GM21447 (cell line): Measurements from ENCODE around the gene TM6SF1.
"Not testable (repeated sequence)": the region's sequence is repeated elsewhere in the genome, so short reads cannot be mapped to it uniquely, and the experiment has no call there.

Experiments
- ATAC-seq: cut with Tn5 transposase; IDR thresholded peaks from one replicate; pipeline ENCODE4 v1.9.1; 2021; ENCODE audit not compliant: unreplicated experiment

TM6SF1 gene

GRCh38 chr15:83115410-83115809, 8.0 kb downstream of the TM6SF1 start:
- ATAC-seq, result no peak

- ATAC-seq, result peak; percentile 58
Measured at GRCh38 chr15:83115831-83116565, 8.6 kb downstream of the TM6SF1 start.

GRCh38 chr15:83118291-83118827, 10.9 kb downstream of the TM6SF1 start:
- ATAC-seq, result no peak

GRCh38 chr15:83118968-83119367, 11.5 kb downstream of the TM6SF1 start:
- ATAC-seq, result no peak

GRCh38 chr15:83119968-83120581, 12.6 kb downstream of the TM6SF1 start:
- ATAC-seq, result no peak

- ATAC-seq, result no peak
Measured at GRCh38 chr15:83123529-83123928, 16.1 kb downstream of the TM6SF1 start.

GRCh38 chr15:83127547-83128150, 20.2 kb downstream of the TM6SF1 start:
- no peak for ATAC-seq

- ATAC-seq, result no peak
Measured at GRCh38 chr15:83129791-83130190, 22.3 kb downstream of the TM6SF1 start.

GRCh38 chr15:83132861-83133523, 25.5 kb downstream of the TM6SF1 start:
- ATAC-seq, result no peak

GRCh38 chr15:83142151-83142550, 34.7 kb downstream of the TM6SF1 start:
- ATAC-seq, result not testable (repeated sequence)

GRCh38 chr15:83144771-83145170, 37.3 kb downstream of the TM6SF1 start:
- ATAC-seq, result no peak

- ATAC-seq, result no peak
Measured at GRCh38 chr15:83153288-83153687, 45.8 kb downstream of the TM6SF1 start.

- no peak for ATAC-seq
Measured at GRCh38 chr15:83155942-83156341, 48.5 kb downstream of the TM6SF1 start.

- ATAC-seq, result no peak
Measured at GRCh38 chr15:83158393-83158792, 50.9 kb downstream of the TM6SF1 start.

- no peak for ATAC-seq
Measured at GRCh38 chr15:83160741-83161140, 53.3 kb downstream of the TM6SF1 start.

GRCh38 chr15:83163032-83163431, 55.6 kb downstream of the TM6SF1 start:
- ATAC-seq, result no peak

- ATAC-seq, result no peak
Measured at GRCh38 chr15:83164111-83164770, 56.8 kb downstream of the TM6SF1 start.

GRCh38 chr15:83164771-83165404, 57.4 kb downstream of the TM6SF1 start:
- no peak for ATAC-seq

GRCh38 chr15:83166218-83166617, 58.8 kb downstream of the TM6SF1 start:
- ATAC-seq, result no peak

- no peak for ATAC-seq
Measured at GRCh38 chr15:83166830-83167229, 59.4 kb downstream of the TM6SF1 start.
